GM18873 (cell line): ENCODE results near the gene PTPRD.

Source experiments
- ATAC-seq: cut with Tn5 transposase; IDR thresholded peaks from one replicate; pipeline ENCODE4 v1.9.1; 2021; ENCODE audit warnings: mild to moderate bottlenecking, moderate library complexity, moderate number of reproducible peaks; ENCODE audit not compliant: unreplicated experiment, low FRiP score

The PTPRD gene

DNA sequence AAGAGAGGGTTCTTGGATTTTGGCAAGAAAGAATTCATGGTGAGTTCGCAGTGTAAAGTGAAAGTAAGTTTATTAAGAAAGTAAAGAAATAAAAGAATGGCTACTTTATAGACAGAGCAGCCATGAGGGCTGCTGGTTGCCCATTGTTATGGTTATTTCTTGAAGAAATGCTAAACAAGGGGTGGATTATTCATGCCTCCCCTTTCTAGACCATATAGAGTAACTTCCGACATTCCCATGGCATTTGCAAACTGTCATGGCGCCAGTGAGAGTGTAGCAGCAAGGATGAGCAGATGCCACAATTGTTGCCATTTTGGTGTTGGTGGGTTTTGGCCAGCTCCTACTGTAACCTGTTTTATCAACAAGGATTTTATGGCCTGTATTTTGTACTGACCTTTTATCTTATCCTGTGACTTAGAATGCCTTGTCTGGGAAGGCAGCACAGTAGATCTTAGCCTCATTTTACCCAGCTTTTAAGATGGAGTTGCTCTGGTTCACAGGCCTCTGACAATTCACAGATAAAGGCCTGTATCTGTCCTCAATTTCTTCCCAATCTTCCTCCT is 1787.1 kb downstream of the PTPRD start:
- ATAC-seq, result no peak

DNA sequence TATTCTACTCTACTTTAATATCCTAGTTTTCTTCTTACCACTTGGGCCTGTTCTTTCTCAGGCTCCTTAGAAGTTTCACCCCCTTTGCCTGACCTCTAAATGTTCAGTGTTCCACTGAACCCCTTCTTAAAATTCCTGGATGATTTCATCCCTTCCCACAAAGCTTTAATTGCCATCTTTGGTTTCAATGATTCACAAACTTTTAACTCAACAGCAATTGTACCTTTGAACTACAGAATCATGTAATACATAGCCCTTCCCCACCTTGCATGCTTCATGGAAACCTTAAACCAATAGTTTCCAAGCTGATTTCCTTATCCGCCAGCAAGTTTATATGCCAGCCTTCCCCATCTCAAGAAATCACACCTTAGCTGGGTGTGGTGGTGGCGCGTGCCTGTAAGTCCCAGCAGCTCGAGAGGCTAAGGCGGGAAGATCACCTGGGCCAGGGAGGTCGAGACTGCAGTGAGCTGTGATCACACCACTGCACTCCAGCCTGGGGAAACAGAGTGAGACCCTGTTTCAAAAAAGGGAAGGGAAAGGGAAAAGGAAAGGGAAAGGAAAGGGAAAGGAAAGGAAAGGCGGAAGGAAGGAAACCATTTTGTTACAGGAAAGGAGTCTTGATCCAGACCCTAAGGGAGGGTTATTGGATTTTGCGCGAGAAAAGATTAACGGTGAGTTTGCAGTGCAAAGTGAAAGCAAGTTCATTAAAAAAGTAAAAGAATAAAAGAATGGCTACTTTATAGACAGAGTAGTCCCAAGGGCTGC is 1789.5 kb downstream of the PTPRD start:
- no peak for ATAC-seq

DNA sequence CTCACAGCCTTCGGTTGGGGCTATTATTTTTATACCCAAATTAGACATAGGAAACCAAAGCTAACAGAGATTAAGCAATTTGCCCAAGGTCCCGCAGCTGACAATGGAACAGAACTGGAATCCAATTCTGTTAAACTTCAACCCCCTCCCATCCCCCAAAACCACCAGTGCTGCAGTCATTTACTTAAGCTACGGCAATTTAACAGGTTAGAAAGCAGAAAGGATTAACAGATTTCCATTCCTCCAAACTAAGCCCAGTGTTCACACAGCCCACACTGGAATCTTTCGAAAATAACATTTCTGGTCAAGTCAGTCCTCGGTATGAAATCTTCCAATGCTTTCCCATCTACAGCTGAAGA is 1790.2 kb downstream of the PTPRD start:
- ATAC-seq, result no peak

DNA sequence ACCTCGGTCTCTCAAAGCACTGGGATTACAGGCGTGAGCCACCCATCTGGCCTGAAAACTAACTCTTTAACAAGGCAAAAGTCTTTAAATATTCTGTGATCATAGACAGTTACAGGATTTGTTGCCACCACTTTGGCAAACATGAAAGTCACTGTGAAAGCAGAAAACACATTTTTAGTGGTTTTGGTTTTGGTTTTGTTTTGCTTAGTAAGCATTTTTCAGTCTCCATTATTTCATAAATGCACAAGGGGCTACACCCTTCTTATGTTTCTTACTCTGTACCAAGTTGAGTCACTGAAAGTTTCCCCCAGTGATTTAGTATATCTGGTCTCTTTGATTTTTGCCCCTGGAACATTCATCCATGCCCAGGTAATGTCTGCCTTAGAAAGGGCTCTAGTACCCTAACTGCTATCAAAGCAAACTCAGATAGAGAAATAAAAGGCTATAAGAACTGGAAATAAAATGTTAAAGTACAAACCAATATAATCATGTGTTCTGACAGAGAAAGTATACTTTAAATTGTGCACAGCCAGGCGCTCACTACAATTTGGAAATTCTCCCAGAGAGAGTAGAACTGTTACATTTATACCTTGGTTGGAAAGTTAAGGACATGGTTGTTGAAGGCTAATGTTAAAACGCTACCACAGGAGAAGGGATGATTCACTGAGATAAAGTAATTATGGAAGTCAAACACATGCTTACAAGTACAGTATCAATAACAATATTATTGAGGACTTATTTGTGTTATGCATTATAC is 1790.7 kb downstream of the PTPRD start:
- no peak for ATAC-seq

DNA sequence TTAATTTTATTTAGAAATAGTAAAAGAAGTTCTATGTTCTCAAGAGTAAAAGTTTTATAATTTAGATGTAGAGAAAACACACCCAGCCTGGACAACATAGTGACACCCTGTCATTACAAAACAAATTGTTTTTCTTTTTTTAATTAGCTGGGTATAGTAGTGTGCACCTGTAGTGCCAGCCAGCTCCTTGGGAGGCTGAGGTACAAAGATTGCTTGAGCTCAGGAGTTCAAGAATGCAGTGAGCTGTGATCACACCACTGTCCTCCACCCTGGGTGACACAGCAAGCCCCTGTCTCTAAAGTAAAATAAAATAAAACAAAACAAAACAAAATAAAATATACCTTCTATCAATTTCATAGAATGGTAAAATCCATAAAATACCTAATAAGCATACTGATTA is 1795.5 kb downstream of the PTPRD start:
- no peak for ATAC-seq

DNA sequence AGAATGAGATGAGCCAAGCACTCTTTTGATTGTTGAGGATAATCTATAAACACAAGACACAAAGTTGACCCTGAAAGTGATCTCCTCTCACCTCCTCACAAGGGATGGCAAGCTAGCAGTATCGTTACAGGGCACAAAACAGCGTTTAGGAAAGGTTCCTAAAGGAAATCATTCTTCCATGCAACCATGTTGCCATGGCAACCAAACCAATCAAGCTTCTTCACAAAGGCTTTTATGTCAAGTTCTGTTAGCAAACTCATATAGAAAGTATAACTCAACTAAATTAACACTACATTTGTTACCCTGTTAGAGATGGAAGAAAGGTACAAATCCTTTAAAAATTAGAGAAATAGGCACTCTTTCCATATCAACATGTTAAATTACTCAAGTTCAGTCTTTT is 1796.4 kb downstream of the PTPRD start:
- no peak for ATAC-seq

DNA sequence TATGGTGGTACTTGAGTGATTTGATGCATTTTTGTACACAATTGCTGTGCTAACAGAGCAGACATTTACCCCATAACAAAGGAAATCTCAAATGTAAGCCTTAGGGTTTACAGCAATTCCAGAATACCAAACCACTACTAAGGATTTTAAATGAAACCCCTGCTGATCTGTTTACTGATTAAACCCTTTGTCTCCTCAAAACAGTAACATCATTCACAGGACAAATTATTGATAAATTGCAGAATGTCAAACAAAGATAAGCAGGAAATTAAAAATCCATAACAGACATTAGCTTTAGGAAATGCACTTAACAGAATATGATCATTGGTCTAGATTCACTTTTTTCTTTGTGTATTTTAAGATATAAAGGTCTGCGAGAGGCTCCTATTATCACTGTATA is 1796.9 kb downstream of the PTPRD start:
- no peak for ATAC-seq

DNA sequence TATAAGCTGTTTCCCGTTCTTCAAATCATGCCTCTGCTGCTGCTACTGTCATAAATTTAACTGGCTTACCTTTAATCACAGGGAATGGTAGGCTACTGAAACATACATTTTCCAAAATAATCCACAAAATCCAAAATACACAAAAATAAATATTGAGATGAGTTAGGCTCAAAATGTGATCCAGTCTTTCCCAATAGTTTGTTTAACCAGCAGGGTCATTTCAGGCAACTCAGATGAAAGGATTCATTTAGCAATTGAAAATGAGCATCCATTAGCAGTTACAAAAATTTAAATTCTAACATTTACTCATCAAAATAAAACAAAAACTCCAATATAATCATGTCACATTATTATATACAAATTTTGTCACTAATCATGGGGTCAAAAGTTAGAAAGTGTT is 1797.6 kb downstream of the PTPRD start:
- no peak for ATAC-seq

DNA sequence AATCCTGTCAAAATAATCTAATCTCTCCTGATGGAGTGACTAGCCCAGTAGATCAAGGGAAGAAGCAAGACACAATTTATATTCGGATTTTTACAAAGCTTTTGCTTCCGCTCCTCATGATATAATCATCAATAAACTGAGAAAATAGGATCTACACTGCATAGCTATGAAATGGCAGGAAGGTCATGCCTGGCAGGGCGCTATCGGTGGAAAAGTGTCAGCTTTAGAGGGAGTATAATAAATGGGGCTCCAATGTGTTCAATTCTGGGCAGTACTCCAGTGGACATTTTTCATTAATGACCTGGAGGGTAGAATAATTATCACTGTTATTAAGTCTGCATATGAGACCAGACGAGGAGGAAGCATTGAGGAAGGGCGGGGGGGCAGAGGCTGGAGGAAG is 1799.9 kb downstream of the PTPRD start:
- no peak for ATAC-seq

DNA sequence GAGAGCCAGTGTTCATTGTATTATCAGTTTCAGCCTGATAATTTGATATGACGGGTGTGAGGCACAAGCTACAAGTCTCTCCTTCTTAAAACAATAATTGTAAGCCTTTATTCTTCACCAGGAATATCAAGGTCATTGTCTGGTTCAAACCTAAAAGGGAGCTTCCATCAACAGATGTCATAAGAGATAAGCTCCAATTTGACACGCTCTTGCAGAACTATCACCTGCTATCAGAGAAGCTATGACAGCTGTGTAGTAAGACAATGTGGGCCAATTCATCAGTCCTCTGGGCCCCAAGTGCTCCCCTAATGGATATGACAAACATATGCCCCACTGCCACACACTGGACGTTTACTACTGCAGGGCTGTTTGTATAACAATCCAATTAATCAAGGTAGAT is 1803.1 kb downstream of the PTPRD start:
- no peak for ATAC-seq

DNA sequence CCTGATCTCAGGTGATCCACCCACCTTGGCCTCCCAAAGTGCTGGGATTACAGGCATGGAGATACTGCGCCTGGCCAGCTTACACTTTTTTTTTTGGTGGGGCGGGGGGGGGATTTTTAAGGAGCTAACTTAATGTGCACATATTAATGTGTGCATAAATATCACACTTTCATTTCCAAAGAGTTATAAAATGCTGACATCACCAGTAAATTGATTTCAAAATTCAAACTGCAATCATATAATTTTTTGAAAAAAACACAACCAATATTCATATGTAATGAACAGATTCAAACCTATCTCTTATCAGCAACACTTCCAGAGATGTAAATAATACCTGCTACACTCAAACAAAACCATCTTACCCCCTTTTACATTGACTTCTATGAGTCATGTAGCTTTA is 1806.7 kb downstream of the PTPRD start:
- ATAC-seq, result no peak

DNA sequence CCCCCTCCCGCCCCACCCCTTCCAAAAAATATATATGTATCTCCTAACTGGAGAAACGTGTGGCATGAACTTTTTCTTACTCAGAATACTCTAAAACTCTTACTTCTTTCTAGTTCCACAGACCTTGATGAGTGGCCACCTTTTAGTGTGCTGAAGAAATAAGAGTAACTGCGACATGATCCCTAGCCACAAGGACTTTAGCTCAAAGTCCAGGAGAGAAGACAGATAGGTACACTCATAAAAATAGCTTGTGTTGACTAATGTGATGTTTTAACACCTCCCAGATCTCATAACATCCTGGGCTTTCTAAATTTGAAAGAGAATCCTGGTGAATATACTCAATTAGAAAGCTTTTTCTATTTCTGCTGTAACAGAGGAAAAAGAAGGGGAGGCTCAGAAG is 1808.2 kb downstream of the PTPRD start:
- no peak for ATAC-seq

DNA sequence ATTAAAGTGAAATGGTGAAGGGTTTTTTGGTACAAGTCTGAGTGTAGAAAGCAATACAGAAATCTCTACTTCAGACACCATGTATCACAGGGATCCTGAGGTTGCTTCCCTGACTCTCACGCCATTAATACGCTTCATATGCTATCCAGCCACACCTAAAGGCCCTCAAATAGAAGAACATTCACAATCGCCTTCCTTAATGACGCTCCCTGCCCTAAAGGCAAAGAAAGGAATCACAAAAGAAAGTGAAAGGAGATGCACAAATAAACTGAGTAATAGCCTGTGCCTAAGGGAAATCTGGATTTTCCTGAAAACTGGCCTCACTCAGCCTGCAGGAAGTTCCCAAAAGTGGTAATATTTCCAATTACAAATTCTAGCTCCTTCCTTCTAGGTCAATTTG is 1810.6 kb downstream of the PTPRD start:
- no peak for ATAC-seq

DNA sequence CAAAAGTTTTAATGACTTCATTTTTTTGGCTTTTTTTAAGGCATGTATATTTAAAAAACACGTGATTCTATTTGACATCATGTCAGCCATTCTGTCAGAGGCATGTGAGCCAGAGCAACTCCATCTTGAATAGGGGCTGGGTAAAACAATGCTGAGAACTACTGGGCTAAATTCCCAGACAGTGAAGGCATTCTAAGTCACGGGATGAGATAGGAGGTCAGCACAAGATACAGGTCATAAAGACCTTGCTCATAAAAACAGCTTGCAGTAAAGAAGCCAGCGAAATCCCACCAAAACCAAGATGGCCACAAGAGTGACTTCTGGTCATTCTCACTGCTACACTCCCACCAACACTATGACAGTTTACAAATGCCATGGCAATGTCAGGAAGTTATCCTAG is 1812.6 kb downstream of the PTPRD start:
- no peak for ATAC-seq

DNA sequence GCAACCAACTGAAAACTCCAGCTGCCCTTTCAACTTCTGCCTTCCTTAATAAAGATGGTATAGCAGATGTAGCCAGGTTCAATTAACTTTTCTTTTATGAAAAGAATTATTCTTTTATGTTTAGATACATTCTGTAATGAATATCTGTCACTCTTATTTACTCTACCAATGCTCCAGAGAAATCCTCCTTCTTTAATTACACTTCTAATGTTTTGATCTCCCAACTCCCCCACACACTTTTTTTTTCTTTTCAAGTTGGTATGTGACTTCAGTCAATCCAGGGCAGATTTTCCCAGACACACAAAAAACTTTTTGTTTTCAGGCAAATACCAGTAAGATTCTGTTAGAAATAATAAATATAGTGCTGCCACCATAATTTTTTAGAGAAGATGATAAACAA is 1813.2 kb downstream of the PTPRD start:
- ATAC-seq, result no peak

DNA sequence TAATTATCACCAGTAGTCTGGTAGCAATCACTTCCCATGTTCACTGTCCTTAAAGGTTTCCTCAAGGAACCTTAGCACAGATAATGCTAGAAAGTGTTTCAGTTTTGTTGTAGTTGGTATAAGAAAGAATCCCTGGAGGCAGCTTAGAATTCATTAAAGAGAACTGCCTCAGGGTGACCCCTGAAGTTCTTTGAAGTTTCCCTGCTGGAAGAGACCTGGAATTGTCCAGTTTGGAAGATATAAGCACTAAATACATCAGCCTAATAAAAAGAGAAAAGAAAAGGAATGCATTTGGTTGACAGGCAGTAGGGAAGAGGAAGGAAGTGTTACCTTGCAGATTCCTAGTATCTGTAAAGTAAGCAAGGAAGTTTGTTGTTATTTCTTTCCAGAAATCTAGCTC is 1813.6 kb downstream of the PTPRD start:
- ATAC-seq, result no peak

DNA sequence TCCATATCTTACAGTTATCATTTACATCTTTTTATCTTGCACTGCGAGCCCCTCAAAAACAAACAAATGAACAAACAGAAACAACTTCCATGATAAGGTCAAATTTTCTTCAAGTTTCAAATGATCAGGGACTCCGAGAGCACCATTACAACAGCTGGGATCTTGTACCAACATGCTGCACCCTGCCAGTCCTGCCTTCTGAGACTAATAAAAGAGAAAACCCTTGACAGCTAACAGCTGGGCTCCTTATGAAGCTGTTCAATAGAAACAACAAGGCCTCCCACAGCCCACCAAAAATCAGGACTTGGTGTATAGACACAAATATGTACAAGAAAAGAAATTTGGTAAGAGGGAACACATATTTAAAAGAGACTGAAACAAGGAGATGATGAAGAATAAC is 1828.0 kb downstream of the PTPRD start:
- no peak for ATAC-seq

DNA sequence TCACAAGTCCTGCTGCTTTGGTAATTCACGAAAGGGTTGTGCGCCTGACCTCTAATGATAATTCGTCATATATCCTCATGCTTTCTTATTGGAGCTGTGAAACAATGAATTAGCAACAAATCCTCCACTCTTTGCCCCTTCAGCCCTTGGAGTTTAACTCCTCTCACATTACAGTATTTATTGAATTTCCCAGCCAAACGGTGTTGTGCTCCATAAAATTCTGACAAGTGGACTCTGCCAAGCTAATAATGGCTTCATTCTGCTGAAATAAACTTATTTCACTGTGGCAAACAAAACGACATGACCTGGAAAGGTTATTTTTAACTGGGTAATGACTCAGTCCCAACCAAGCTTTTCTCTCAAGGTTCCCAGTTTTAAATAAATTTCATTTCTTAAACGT is 1828.9 kb downstream of the PTPRD start:
- ATAC-seq, result no peak

DNA sequence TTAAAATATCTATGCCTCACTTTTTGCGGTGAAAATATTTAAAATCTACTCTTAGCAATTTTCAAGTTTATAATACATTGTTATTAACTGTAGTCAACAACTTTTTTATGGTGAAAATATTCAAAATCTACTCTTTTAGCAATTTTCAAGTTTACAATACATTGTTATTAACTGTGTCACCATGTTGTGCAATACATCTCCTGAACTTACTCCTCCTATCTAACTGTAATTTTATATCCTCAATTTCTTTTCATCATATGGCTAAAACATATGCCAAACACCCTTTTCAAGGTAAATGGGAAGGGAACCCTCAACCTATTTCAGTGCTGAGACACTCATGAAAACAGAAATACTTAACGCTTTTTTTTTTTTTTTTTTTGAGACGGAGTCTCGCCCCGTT is 1830.6 kb downstream of the PTPRD start:
- no peak for ATAC-seq

DNA sequence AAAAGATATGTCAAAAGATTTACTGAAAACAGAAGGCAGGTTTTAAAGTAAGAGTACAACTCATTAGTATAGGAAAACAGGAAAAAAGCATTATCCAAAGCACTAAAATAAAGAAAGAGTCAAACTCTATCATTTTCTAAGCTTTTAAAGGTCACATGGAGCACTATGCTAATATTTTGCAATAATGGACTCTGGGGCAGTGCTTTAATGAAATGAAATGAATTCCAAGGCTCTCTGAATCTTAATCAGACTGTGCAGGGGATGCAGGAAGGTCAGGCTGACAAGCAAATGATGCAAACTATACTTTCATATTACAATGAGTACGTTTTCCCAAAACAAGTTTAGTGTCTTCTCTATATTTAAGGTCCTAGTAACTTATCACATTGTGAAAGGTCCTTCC is 1831.3 kb downstream of the PTPRD start:
- ATAC-seq, result no peak

DNA sequence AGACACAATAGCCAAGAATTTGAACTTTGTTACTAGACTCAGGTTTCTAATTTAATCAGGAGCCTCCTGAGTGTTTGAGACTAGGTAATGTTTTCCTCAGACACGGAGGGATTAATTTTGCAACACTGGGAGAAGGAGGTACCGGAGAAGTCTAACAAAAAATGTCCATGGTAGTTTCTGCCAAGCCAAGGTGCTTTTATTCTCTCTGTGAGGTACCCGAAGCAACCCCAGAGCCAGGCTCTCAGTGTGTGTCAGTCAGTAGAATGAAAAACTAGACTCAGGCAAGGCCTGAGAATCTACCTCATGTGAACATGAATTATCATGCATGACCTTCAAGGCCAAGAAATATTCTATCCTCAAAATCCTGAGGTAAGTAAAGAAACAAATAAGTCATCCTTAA is 1832.4 kb downstream of the PTPRD start:
- no peak for ATAC-seq

DNA sequence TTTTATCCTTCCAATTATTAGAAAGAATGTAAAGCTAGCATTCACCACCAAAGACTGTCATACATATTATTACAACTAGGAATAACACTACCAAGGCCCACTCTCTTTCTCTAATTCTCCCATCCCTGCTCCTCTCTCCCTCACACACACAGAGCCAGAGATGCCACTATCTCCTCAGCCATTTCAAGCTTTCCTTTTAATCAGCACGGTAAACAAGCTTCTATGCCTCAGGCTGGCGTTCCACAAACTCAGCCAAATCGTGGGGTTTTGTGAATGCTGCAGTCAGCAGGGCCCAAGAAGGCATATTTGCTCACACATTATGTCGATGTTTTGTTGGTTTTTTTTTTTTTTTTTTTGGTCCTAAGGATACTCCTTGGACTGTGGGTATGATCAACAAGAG is 1833.3 kb downstream of the PTPRD start:
- no peak for ATAC-seq
